ENCODE data around the gene NUP210L. TPM values are rescaled to one million over a fixed set of nuclear protein-coding genes. Genes with fewer than 3 reads are reported as not detected.
"Not testable (repeated sequence)": the region's sequence is repeated elsewhere in the genome, so short reads cannot be mapped to it uniquely, and the experiment has no call there.

NUP210L gene
- total RNA-seq, 1 donor from 2014 or later = 0.17 TPM

- DNase-seq = peak; percentile 98
Measured at GRCh38 chr1:153990468-153991150, 164.3 kb downstream of the NUP210L start, which contains the start of gene RPS27. RPS27 (plus strand) TSS chr1:153990762; CDS start chr1:153990797, 35 bp downstream.

- no peak for DNase-seq
Measured at GRCh38 chr1:153987621-153988020, 167.3 kb downstream of the NUP210L start.

GRCh38 chr1:153985941-153986761, 168.7 kb downstream of the NUP210L start, which contains the start of gene RAB13:
RAB13 (minus strand) TSS chr1:153986339; CDS start chr1:153986236, 103 bp downstream.
- DNase-seq = peak; percentile 87

DNA sequence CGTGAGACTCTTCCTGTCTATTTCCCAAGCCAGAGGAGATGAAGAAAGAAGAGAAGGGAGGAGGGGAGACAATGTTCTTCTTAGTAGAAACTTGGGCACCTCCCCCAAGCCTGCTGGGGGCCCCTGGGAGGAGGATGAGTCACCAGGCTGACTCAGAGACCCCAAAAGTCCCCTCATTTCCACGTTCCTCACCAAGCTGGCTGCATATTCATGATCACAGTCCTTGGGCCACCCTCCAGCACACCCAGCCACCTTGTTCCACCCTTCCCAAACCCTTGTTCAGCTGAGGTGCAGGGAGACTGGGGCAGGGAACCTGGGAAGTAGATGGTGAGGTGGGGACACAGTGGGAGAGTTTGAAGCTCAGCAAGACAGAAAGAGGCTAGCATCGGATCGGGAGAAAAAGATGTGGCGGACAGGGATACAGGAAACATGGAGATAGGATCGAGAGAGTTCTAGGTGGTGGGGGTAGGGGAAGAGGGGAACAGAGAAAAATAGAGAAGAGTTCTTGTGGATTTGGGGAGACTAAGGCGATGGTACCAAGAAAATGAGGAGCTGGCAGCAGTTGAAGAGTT, 169.4 kb downstream of the NUP210L start:
- peak; percentile 54 for DNase-seq

- no peak for DNase-seq
Measured at GRCh38 chr1:153984123-153984894, 170.6 kb downstream of the NUP210L start.

GRCh38 chr1:153981735-153982134, 173.1 kb downstream of the NUP210L start:
- not testable (repeated sequence) for DNase-seq

DNA sequence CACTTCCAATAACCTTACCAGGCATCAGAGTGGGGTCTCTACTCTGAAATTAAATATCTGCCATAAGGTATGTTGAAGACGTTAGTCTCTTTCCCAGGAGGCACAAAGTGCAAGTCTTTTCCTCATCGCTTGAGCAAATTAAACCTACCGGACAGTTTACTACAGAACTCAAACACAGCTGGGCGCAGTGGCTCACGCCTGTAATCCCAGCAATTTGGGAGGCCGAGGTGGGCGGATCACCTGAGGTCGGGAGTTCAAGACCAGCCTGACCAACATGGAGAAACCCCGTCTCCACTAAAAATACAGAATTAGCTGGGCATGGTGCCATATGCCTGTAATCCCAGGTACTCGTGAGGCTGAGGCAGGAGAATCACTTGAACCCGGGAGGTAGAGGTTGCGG, 175.8 kb downstream of the NUP210L start:
- DNase-seq = not testable (repeated sequence)

GRCh38 chr1:153978274-153978909, 176.5 kb downstream of the NUP210L start:
- no peak for DNase-seq

DNA sequence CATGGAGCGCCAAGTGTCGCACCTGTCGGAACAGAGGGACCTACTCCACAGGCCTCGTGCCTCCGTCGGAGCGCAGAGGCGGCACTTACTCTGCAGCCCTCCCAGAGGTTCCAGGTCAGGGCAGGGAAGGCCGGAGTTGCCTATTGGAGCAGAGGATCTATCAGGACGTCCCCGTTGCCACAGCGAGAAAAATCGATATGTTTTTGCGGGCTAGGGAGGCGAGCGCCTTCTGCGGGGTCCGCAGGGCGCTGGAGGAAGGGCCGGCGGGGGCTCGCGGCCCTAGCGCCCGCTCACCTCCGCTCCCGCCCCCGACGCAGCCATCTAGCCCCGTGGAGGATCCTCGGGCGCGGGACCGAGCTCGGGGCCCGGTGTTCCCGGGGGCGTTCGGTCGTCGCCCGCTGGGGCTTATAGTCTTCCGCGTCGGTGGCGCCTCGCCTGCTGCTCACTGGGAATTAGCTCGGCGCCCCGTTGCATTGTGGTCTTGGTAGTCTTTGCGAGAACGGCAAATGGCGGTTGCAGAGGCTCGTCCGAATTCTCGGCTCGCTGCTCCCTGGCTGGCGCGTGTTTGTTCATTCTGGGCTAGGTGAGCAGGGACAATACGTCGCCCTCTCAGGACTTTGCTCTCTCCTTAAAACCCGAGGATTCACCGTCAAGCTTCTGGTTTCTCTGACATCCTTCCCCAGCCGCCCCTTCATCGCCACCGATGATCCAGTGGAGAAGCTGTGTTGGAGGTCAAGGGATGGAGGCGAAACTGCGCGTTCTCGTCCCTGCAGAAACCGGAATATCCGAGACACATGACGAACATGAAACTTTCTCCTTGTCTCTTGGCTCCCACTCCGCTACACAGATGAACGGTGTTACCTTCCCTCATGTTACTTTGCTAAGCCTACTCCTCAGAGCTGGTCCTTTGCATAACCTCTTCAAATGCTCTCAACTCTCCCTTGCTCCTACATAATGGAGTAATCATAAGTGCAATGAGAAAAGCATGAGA, 177.3 kb downstream of the NUP210L start, which contains the start of gene JTB:
JTB (minus strand) TSS at position 425 of the 991 bp plus-strand sequence; CDS start at position 3, 422 bp downstream.
- DNase-seq = peak; percentile 88

GRCh38 chr1:153976819-153977249, 178.0 kb downstream of the NUP210L start:
- DNase-seq = peak; percentile 10

DNA sequence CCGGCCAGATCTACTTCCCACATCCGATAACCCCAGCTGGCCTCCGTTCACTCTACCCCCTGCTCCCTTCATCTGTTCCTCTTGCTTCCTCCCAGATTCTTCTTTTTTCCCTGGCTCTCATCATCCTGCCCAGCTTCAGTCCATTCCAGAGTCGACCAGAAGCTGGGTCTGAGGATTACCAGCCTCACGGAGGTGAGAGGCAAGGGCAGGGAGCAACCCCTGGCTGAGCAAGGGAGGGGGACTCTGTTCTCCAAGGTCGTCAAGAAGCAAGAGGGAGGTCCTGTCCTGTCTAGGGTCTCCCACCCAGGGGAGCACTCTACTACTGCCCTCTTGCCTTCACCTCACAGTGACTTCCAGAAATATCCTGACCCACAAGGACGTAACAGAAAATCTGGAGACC, 181.3 kb downstream of the NUP210L start:
- DNase-seq = no peak

- DNase-seq = no peak
Measured at GRCh38 chr1:153973071-153973470, 181.8 kb downstream of the NUP210L start.

GRCh38 chr1:153970346-153970745, 184.5 kb downstream of the NUP210L start:
- DNase-seq = no peak

GRCh38 chr1:153968972-153969371, 185.9 kb downstream of the NUP210L start:
- DNase-seq = no peak

DNA sequence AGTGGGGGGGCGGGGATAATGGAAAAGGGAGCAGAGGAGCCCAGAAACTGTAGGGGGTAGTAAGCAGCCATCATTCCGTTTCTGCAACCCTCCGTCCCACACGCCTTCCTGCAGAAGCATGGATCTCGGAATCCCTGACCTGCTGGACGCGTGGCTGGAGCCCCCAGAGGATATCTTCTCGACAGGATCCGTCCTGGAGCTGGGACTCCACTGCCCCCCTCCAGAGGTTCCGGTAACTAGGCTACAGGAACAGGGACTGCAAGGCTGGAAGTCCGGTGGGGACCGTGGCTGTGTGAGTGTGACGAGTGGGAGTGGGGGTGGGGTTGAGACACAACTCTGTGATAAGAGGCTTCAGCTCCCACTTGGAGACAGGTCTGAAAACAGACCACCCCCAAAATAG, 186.5 kb downstream of the NUP210L start:
- DNase-seq = no peak

GRCh38 chr1:153968000-153968363, 186.9 kb downstream of the NUP210L start:
- DNase-seq = no peak

DNA sequence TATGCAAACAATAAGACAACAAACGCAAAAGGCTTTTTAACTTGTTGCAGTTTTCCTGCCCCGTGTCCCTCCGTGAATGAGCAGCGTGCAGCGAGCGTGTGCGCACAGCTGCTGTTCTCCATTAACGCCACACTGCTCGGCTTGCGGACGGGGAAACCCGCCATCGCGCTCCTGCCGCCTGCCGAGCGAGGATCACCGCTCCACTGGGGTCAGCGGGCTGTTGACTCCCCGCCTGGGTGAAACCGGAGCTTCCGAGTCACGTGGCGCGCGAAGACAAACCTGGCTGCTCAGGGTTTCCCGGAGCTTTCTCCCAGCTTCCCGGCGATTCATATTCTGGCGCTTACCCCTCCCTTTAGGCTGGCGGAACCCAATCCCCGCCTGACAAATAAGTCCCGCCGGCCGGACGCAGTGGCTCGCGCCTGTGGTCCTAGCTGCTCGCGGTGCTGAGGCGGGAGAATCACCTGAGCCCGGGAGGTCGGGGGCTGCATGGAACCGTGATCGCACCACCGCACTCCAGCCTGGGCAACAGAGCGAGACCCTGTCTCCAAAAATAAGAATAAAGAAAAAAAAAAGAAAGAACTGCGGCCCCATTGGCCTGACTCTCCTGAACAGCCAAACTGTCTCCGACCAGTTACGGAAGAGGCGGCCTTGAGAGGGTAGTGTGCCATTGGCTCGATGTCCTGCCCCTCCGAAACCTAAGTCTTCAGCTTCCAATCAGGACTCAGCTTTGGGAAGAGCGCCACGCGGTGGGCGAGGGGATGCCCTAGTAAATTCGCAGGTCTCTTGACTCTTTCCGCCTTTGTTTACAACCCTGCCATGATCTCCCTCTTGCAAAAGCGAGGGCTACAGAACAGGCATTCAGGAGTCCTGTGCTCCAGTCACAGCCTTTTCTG, 187.5 kb downstream of the NUP210L start, which contains the start of gene CREB3L4:
CREB3L4 (plus strand) TSS at position 796 of the 893 bp plus-strand sequence. CDS start 624 bp downstream, outside the sequence.
- peak; percentile 99 for DNase-seq

DNA sequence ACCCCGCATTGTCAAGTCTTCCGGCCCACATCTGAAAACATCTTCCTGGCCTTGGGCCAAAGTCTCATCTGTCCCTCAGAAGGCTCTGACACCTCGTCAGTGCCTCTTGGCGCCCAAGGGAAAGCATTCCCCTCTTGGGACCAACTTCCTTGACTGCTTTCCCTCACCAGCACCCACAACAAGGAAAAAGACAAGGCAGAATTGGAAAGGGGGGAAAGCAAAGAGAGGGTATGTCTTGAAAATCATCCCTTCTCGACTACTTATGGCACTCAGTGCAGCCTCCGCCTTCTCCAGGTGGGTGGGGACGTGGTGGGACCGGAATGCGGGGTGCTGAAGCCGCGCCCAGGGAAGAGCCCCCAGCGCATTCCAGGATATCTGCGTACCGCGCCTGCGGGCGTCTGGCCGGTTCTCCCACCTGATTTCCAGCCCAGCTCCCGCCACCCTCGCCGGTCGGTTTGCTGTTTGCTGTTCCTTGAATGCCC, 191.0 kb downstream of the NUP210L start:
- peak; percentile 49 for DNase-seq
